Measurements from ENCODE around the gene OSBPL10.

Gene OSBPL10

GRCh38 chr3:31848911-31849310 is 132.2 kb downstream of the OSBPL10 start:
- DNase-seq (ENCODE audit: low read depth): no peak

GRCh38 chr3:31848163-31848818 is 132.8 kb downstream of the OSBPL10 start:
- DNase-seq (ENCODE audit: low read depth): no peak

GRCh38 chr3:31847760-31848159 is 133.3 kb downstream of the OSBPL10 start:
- DNase-seq (ENCODE audit: low read depth): no peak

GRCh38 chr3:31841515-31841914 is 139.5 kb downstream of the OSBPL10 start:
- no peak for DNase-seq (ENCODE audit: low read depth)

GRCh38 chr3:31840252-31840651 is 140.8 kb downstream of the OSBPL10 start:
- no peak for DNase-seq (ENCODE audit: low read depth)

GRCh38 chr3:31839144-31839917 is 141.7 kb downstream of the OSBPL10 start:
- DNase-seq (ENCODE audit: low read depth): no peak

GRCh38 chr3:31836131-31837075 is 144.7 kb downstream of the OSBPL10 start:
- no peak for DNase-seq (ENCODE audit: low read depth)

- no peak for DNase-seq (ENCODE audit: low read depth)
These were observed 147.5 kb downstream of the OSBPL10 start for GRCh38 chr3:31833391-31834190.

- DNase-seq (ENCODE audit: low read depth): no peak
These were observed 148.5 kb downstream of the OSBPL10 start for GRCh38 chr3:31832551-31832950.

- DNase-seq (ENCODE audit: low read depth): no peak
These were observed 149.5 kb downstream of the OSBPL10 start for GRCh38 chr3:31831591-31831990.

- no peak for DNase-seq (ENCODE audit: low read depth)
These were observed 151.1 kb downstream of the OSBPL10 start for GRCh38 chr3:31829826-31830426.

- DNase-seq (ENCODE audit: low read depth): no peak
These were observed 152.1 kb downstream of the OSBPL10 start for GRCh38 chr3:31829010-31829409.

- no peak for DNase-seq (ENCODE audit: low read depth)
These were observed 153.1 kb downstream of the OSBPL10 start for GRCh38 chr3:31828007-31828406.

GRCh38 chr3:31823184-31823583 is 157.9 kb downstream of the OSBPL10 start:
- no peak for DNase-seq (ENCODE audit: low read depth)

- DNase-seq (ENCODE audit: low read depth): no peak
These were observed 159.9 kb downstream of the OSBPL10 start for GRCh38 chr3:31821118-31821517.

- no peak for DNase-seq (ENCODE audit: low read depth)
These were observed 161.6 kb downstream of the OSBPL10 start for GRCh38 chr3:31819441-31819840.

GRCh38 chr3:31817411-31817966 is 163.6 kb downstream of the OSBPL10 start:
- no peak for DNase-seq (ENCODE audit: low read depth)

- DNase-seq (ENCODE audit: low read depth): no peak
These were observed 165.2 kb downstream of the OSBPL10 start for GRCh38 chr3:31815631-31816440.

- no peak for DNase-seq (ENCODE audit: low read depth)
These were observed 166.1 kb downstream of the OSBPL10 start for GRCh38 chr3:31815006-31815405.

GRCh38 chr3:31813686-31814085 is 167.4 kb downstream of the OSBPL10 start:
- DNase-seq (ENCODE audit: low read depth): no peak

Data from activated T-cell treated with anti-CD3 and anti-CD28 coated beads for 24 hours (primary cell).